RWPE1 (cell line): Measurements from ENCODE around the gene INPP4A.

Source experiments
- CTCF ChIA-PET: fragments of 350-600 bp; sonication (Branson Sonifier 250); formaldehyde crosslinking; extraction: SDS; loops from one replicate; lab custom pipeline; 2021; lab: Yijun Ruan, JAX
- POLR2A ChIA-PET: fragments of 400-600 bp; formaldehyde crosslinking; extraction: SDS; loops from one replicate; lab custom pipeline; 2020; ENCODE audit warnings: antibody characterized with exemption; ENCODE audit not compliant: low non-redundant PET; lab: Yijun Ruan, JAX
- DNase-seq: peaks from one replicate; pipeline ENCODE4 v3.0.0; 2012; ENCODE audit warnings: low spot score
- H3K27ac ChIP-seq: fragments of 450-650 bp; 2 replicates; pipeline ENCODE4 v1.5.1; 2017
- TF ChIP-seq, protein P1 (sequence below): fragments of 450-650 bp; conservative IDR thresholded peaks from 2 replicates; pipeline ENCODE4 v1.5.1; 2017; ENCODE audit warnings: low read depth, mild to moderate bottlenecking

The INPP4A gene

DNA sequence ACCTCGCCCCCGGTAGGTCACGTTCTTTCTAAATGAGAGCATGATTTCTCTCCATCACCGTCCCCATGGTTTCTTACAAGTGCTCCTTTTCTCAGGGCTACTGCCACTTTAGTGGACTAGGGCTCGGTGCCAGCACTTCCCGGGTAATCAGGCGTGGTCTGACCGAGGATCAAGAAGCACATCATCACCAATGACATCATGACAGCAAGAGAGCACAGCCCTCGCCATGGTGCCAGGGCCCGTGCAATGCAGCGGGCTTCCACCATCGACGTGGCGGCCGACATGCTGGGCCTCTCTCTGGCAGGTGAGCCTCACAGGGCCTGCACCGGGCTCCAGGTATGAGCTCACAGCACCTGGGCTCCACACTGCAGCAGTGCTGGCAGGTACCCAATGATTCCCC is 75.2 kb downstream of the INPP4A start:
- no peak overlapping the region for H3K27ac ChIP-seq
- TF ChIP-seq, protein P1, sequence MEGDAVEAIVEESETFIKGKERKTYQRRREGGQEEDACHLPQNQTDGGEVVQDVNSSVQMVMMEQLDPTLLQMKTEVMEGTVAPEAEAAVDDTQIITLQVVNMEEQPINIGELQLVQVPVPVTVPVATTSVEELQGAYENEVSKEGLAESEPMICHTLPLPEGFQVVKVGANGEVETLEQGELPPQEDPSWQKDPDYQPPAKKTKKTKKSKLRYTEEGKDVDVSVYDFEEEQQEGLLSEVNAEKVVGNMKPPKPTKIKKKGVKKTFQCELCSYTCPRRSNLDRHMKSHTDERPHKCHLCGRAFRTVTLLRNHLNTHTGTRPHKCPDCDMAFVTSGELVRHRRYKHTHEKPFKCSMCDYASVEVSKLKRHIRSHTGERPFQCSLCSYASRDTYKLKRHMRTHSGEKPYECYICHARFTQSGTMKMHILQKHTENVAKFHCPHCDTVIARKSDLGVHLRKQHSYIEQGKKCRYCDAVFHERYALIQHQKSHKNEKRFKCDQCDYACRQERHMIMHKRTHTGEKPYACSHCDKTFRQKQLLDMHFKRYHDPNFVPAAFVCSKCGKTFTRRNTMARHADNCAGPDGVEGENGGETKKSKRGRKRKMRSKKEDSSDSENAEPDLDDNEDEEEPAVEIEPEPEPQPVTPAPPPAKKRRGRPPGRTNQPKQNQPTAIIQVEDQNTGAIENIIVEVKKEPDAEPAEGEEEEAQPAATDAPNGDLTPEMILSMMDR, result no peak
- no peak for DNase-seq
- ChIA-PET CTCF (no interaction called here), POLR2A (no interaction called here)

DNA sequence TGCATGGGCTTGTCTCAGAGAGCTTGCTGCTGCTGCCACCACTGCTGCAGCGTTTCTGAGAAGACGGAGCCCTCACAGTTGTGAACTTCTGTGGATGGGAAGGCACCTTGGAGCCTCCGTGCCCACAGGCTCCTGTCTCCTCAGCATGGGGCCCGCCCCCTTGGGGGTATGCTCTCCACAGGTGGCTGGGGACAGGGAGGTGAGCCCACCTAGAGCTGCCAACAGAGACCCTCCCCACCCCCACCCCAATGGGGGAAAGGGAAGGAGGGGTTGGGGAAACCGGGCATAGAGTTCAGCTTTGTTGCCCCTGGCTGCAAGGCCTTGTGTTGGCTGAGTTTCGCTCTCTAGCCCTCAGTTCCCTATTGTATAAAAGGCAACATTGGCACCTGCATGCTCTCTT is 76.1 kb downstream of the INPP4A start:
- no peak for DNase-seq
- TF ChIP-seq, protein P1, result no peak
- ChIA-PET POLR2A (no interaction called here), CTCF (no interaction called here)
- no peak overlapping the region for H3K27ac ChIP-seq

DNA sequence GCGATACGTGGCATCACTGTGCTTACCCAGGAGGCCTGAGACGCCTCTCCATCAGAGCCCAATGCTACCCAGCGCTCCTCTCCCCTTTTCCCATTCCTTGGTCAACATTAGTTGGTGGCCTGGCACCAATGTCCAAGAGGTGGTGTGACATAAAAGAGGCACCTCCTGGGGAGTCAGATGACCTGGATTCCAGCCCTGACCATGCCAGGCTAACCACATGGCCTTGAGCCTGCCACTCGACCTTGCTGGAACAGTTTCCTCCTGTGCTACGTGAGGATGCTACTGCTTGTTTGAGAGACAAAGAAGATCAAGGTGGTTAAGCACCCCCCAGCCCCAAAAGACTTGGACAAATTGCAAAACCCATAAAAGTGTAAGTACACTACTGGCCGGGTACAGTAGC is 76.6 kb downstream of the INPP4A start:
- TF ChIP-seq, protein P1, result no peak
- CTCF ChIA-PET, result no interaction called here

DNA sequence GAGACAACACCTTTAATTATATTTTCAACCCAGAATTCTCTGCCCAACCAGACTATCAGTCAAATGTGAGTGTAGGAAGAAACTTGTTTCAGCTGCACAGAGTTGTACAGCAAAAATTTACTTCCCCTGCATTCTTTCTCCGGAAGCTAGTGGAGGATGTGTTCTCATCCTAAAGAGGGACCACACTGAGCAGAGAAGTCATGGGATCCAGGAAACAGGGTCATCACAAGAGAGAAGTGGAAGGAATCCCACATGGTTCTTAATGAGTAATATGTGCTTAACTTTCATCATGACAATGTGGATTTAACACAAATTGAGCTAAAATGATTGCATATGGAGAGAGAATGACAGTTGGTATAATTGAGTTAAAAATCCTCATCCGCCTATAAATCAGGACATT is 78.2 kb downstream of the INPP4A start:
- ChIA-PET CTCF (no interaction called here), POLR2A (no interaction called here)
- H3K27ac ChIP-seq, result no peak overlapping the region
- TF ChIP-seq, protein P1, result no peak
- no peak for DNase-seq

More for the DNA sequence above, 76.6 kb downstream of the INPP4A start:
- no peak for DNase-seq
- POLR2A ChIA-PET, result no interaction called here
- H3K27ac ChIP-seq, result no peak overlapping the region

- no peak for DNase-seq
- TF ChIP-seq, protein P1, result no peak
- ChIA-PET CTCF (interaction anchor here (0.7 kb wide), 1 partner anchor 13 kb away, joined by 5 read pairs; no protein-coding TSS in a partner anchor), POLR2A (no interaction called here)
- no peak overlapping the region for H3K27ac ChIP-seq
Measured at GRCh38 chr2:98524168-98524567, 79.5 kb downstream of the INPP4A start.

GRCh38 chr2:98528349-98528748 is 83.7 kb downstream of the INPP4A start:
- POLR2A ChIA-PET, result no interaction called here
- no peak overlapping the region for H3K27ac ChIP-seq
- CTCF ChIA-PET, result no interaction called here
- TF ChIP-seq, protein P1, result no peak
- no peak for DNase-seq

DNA sequence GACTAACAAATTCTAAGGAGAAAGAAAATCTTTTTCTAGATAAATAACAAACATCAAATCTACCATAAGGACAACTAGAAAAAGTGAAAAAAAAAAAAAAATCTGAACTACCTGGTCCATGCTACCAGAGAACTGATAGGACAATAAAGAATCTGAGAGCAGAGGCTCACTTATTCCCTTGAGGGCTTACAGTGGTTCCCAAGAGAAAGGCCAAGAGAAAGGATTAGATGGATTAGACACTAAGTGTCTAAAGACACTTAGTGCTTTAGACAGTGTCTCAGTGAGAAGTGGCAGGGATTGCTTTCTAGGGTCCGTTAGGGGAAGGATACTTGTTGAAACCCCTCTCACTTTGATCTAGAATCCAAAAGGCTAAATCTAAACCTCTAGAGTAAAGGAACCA is 85.5 kb downstream of the INPP4A start:
- H3K27ac ChIP-seq, result no peak overlapping the region
- CTCF ChIA-PET, result no interaction called here
- TF ChIP-seq, protein P1, result no peak
- POLR2A ChIA-PET, result no interaction called here
- no peak for DNase-seq
